ENCODE results near the gene LRP1B.

LRP1B gene

GRCh38 chr2:141598982-141599381 lies 531.8 kb downstream of the LRP1B start:
- CTCF ChIA-PET = interaction anchor here (1.5 to 1.8 kb wide), 2 partner anchors 11 to 13 kb away, joined by 4 to 5 read pairs; no protein-coding TSS in a partner anchor
- POLR2A ChIA-PET = no interaction called here
- no peak for DNase-seq (ENCODE audit: extremely low spot score)
- no peak for TF ChIP-seq CTCF (IDR thresholded peaks at IDR 0.05; ENCODE audit: control extremely low read depth, extremely low read depth, low read depth, missing control alignments)

DNA sequence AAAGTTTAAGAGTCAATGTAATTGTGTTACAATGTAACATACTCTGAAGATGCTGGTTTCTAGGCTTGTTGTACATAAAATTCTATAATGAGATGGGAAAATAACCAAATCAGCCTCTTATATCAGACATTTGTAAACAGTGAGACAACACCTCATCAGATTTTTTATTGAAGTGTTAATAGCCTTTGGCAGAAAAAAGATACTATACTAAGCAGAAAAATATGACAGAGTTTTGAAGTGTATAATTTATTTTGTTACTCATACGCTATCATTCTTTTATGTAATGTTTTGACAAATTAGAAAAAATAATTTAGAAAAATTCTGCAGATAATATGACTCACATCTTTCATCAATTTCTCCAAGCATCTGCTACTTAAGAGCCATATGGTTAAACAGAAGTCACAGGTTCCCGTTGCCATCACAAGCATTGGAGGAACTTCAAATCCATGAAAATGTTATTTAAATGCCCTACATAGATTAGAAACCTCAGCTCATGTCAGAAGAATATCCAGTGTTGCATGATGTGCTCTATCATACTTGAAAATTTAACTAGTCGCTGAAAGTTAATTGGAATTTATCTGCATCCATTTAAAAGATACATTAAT lies 535.4 kb downstream of the LRP1B start:
- TF ChIP-seq CTCF (IDR thresholded peaks at IDR 0.05; ENCODE audit: control extremely low read depth, extremely low read depth, low read depth, missing control alignments) = no peak
- no peak for DNase-seq (ENCODE audit: extremely low spot score)
- ChIA-PET CTCF (no interaction called here), POLR2A (no interaction called here)

DNA sequence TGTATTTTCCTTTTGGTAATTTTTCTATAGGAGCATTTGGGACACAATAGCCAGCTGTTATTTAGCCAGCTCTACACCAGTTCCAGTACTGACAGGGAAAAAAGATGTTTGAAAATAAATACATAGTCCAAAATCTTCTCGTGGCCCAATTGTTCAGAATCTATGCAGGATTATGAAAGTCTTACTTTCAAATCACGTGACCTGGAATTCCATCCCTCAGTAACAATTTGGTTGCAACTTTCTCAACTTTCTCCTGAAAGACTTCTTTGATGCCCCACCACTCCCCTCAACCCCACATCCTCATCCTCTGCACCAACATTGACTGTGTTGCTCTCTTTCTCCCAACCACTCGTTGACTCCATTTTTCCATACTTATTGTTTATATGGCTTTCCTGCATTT lies 539.0 kb downstream of the LRP1B start:
- POLR2A ChIA-PET = no interaction called here
- CTCF ChIA-PET = interaction anchor here (1.0 kb wide), 1 partner anchor 12 kb away, joined by 3 read pairs; no protein-coding TSS in a partner anchor
- no peak for TF ChIP-seq CTCF (IDR thresholded peaks at IDR 0.05; ENCODE audit: control extremely low read depth, extremely low read depth, low read depth, missing control alignments)
- no peak for DNase-seq (ENCODE audit: extremely low spot score)

GRCh38 chr2:141590620-141591019 lies 540.2 kb downstream of the LRP1B start:
- TF ChIP-seq CTCF (IDR thresholded peaks at IDR 0.05; ENCODE audit: control extremely low read depth, extremely low read depth, low read depth, missing control alignments) = no peak
- ChIA-PET CTCF (interaction anchor here (1.1 kb wide), 1 partner anchor 11 kb away, joined by 3 read pairs; no protein-coding TSS in a partner anchor), POLR2A (no interaction called here)
- no peak for DNase-seq (ENCODE audit: extremely low spot score)

GRCh38 chr2:141589314-141589713 lies 541.5 kb downstream of the LRP1B start:
- ChIA-PET CTCF (interaction anchor here (0.8 kb wide), 1 partner anchor 13 kb away, joined by 3 read pairs; no protein-coding TSS in a partner anchor), POLR2A (no interaction called here)
- DNase-seq (ENCODE audit: extremely low spot score) = no peak
- TF ChIP-seq CTCF (IDR thresholded peaks at IDR 0.05; ENCODE audit: control extremely low read depth, extremely low read depth, low read depth, missing control alignments) = no peak

DNA sequence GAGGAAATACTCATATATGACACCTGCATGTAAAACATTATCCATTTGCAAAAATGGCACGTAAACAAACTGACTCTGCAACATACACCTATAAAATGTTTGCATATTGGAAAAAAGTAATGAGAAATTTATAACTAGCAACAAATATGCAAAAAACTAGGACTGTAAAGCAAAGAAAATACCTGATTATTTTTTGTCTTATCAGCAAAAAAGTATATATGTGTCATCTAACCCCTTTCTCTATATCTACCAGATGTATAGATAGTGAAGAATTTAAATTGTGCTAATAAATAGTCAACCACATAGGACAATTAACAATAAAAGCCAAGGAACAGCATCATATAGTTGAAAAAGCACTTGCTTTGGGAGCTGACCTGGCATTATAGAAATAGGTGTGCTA lies 543.8 kb downstream of the LRP1B start:
- ChIA-PET POLR2A (no interaction called here), CTCF (no interaction called here)
- DNase-seq (ENCODE audit: extremely low spot score) = no peak
- no peak for TF ChIP-seq CTCF (IDR thresholded peaks at IDR 0.05; ENCODE audit: control extremely low read depth, extremely low read depth, low read depth, missing control alignments)

Data from GM10248 (cell line).